Measurements from ENCODE around the gene DNAJA2. TPM values are rescaled to one million over a fixed set of nuclear protein-coding genes. Genes with fewer than 3 reads are reported as not detected.

DNAJA2 gene
- total and polyA plus RNA-seq, 4 donors = 24.9 to 56.5 (median 35.6) TPM

DNA sequence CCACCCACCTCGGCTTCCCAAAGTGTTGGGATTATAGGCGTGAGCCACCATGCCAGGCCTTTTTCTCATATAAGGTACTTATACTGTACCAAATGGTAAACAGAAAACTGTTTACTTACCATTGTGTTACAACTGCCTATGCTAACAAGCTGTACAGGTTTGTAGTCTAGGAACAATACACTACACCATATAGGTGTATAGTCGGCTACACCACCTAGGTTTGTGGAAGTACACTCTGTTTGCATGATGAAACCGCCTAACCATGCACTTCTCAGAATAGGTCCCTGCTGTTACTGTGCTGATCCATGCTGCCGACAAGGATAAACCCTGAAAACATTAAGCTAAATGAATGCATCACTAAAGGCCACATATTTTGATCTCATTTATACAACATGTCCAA lies 18.9 kb downstream of the DNAJA2 start:
- Histone ChIP-seq H3K9me3 (ENCODE audit: control insufficient read depth in 4 of 4, insufficient read depth in 3 of 4, low read length in 3 of 4) (no peaks in the 10 kb centered on the region), H3K27ac (ENCODE audit: low read depth in 1 of 2, low read length in 1 of 2) (no peak overlapping the region), H3K27me3 (ENCODE audit: control insufficient read depth in 3 of 3, insufficient read depth in 3 of 3, low read length in 2 of 3) (no peaks in the 10 kb centered on the region), H3K4me1 (ENCODE audit: control insufficient read depth in 5 of 5, insufficient read depth in 5 of 5, low read length in 5 of 5) (peaks cover 0 to 3% (median 0%) of the 10 kb centered on the region in 5 donors), H3K36me3 (ENCODE audit: control insufficient read depth in 4 of 4, insufficient read depth in 4 of 4, low read length in 4 of 4) (peaks cover 16 to 31% (median 26%) of the 10 kb centered on the region in 4 donors), H3K9ac (ENCODE audit: insufficient read depth in 1 of 2, low read length in 2 of 2) (no peak overlapping the region), H3K4me3 (no peak overlapping the region)
- no peak for DNase-seq
- TF ChIP-seq, protein P1, sequence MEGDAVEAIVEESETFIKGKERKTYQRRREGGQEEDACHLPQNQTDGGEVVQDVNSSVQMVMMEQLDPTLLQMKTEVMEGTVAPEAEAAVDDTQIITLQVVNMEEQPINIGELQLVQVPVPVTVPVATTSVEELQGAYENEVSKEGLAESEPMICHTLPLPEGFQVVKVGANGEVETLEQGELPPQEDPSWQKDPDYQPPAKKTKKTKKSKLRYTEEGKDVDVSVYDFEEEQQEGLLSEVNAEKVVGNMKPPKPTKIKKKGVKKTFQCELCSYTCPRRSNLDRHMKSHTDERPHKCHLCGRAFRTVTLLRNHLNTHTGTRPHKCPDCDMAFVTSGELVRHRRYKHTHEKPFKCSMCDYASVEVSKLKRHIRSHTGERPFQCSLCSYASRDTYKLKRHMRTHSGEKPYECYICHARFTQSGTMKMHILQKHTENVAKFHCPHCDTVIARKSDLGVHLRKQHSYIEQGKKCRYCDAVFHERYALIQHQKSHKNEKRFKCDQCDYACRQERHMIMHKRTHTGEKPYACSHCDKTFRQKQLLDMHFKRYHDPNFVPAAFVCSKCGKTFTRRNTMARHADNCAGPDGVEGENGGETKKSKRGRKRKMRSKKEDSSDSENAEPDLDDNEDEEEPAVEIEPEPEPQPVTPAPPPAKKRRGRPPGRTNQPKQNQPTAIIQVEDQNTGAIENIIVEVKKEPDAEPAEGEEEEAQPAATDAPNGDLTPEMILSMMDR (IDR thresholded peaks at IDR 0.05; ENCODE audit: control extremely low read depth, extremely low read depth) = no peak
- ATAC-seq (ENCODE audit: insufficient read depth, low FRiP score) = no peak
- WGBS, 2 donors = 95 to 96% methylated on average over 5 of the region's 5 CpGs

GRCh38 chr16:46950009-46950408 lies 23.5 kb downstream of the DNAJA2 start:
- DNase-seq (no peak), ATAC-seq (ENCODE audit: insufficient read depth, low FRiP score) (no peak)
- 50 to 69% methylated on average over 1 of the region's 1 CpG for WGBS, 2 donors
- TF ChIP-seq, protein P1 (IDR thresholded peaks at IDR 0.05; ENCODE audit: control extremely low read depth, extremely low read depth) = no peak
- no peak overlapping the region for H3K9ac ChIP-seq (ENCODE audit: insufficient read depth in 1 of 2, low read length in 2 of 2)
- peaks cover 0 to 5% (median 2%) of the 10 kb centered on the region in 4 donors for H3K36me3 ChIP-seq (ENCODE audit: control insufficient read depth in 4 of 4, insufficient read depth in 4 of 4, low read length in 4 of 4)
- H3K27me3 ChIP-seq (ENCODE audit: control insufficient read depth in 3 of 3, insufficient read depth in 3 of 3, low read length in 2 of 3) = no peaks in the 10 kb centered on the region
- no peak overlapping the region for H3K4me3 ChIP-seq
- no peak overlapping the region for H3K27ac ChIP-seq (ENCODE audit: low read depth in 1 of 2, low read length in 1 of 2)
- H3K4me1 ChIP-seq (ENCODE audit: control insufficient read depth in 5 of 5, insufficient read depth in 5 of 5, low read length in 5 of 5) = peaks cover 0 to 3% (median 0%) of the 10 kb centered on the region in 5 donors
- no peaks in the 10 kb centered on the region for H3K9me3 ChIP-seq (ENCODE audit: control insufficient read depth in 4 of 4, insufficient read depth in 3 of 4, low read length in 3 of 4)

GRCh38 chr16:46949241-46949892 lies 24.1 kb downstream of the DNAJA2 start:
- 73 to 75% methylated on average over 7 of the region's 7 CpGs for WGBS, 2 donors

More at GRCh38 chr16:46949241-46949892, 24.1 kb downstream of the DNAJA2 start:
- ATAC-seq (ENCODE audit: insufficient read depth, low FRiP score) (no peak), DNase-seq (no peak)
- Histone ChIP-seq H3K36me3 (ENCODE audit: control insufficient read depth in 4 of 4, insufficient read depth in 4 of 4, low read length in 4 of 4) (peaks cover 0 to 3% (median under 1%) of the 10 kb centered on the region in 4 donors), H3K9me3 (ENCODE audit: control insufficient read depth in 4 of 4, insufficient read depth in 3 of 4, low read length in 3 of 4) (peaks cover 0 to 3% (median 0%) of the 10 kb centered on the region in 4 donors), H3K4me3 (no peak overlapping the region), H3K27me3 (ENCODE audit: control insufficient read depth in 3 of 3, insufficient read depth in 3 of 3, low read length in 2 of 3) (no peaks in the 10 kb centered on the region), H3K9ac (ENCODE audit: insufficient read depth in 1 of 2, low read length in 2 of 2) (no peak overlapping the region), H3K27ac (ENCODE audit: low read depth in 1 of 2, low read length in 1 of 2) (no peak overlapping the region), H3K4me1 (ENCODE audit: control insufficient read depth in 5 of 5, insufficient read depth in 5 of 5, low read length in 5 of 5) (peaks cover 0 to 3% (median 0%) of the 10 kb centered on the region in 5 donors)
- TF ChIP-seq, protein P1 (IDR thresholded peaks at IDR 0.05; ENCODE audit: control extremely low read depth, extremely low read depth) = no peak
